ENCODE measurements around the gene TMED6. TPM values are rescaled to one million over a fixed set of nuclear protein-coding genes. Genes with fewer than 3 reads are reported as not detected.

TMED6 gene
- total RNA-seq, 1 experiment from 2014 or later: 0.51 TPM

- ChIA-PET POLR2A (interaction anchor here (0.6 to 9.1 kb wide), 3 partner anchors 10 to 44 kb away, joined by 4 to 75 read pairs (median 5); partner anchors contain the start of gene PDF), CTCF (interaction anchor here (0.6 kb wide), 1 partner anchor 444 kb away, joined by 3 read pairs; the partner anchor contains the start of gene WWP2)
- Mint-ChIP-seq H3K9me3 (ENCODE audit: unreplicated experiment) (no peaks in the 10 kb centered on the region), H3K27me3 (ENCODE audit: insufficient read depth, unreplicated experiment) (no peaks in the 10 kb centered on the region), H3K36me3 (ENCODE audit: insufficient read depth, unreplicated experiment) (peaks cover 72% of the 10 kb centered on the region), H3K27ac (ENCODE audit: low read depth, unreplicated experiment) (no peak overlapping the region), H3K4me3 (ENCODE audit: unreplicated experiment) (no peak overlapping the region), H3K4me1 (ENCODE audit: insufficient read depth, unreplicated experiment) (peaks cover 6% of the 10 kb centered on the region)
- intact Hi-C loops (cut with micrococcal nuclease): no loop called here
- BruUV-seq (replicated peaks): no TSS peak
- no peak for TF ChIP-seq CTCF (IDR thresholded peaks at IDR 0.05; ENCODE audit: unreplicated experiment)
- DNase-seq (ENCODE audit: unreplicated experiment): no peak
These were observed 33.2 kb downstream of the TMED6 start for GRCh38 chr16:69318177-69318910.

DNA sequence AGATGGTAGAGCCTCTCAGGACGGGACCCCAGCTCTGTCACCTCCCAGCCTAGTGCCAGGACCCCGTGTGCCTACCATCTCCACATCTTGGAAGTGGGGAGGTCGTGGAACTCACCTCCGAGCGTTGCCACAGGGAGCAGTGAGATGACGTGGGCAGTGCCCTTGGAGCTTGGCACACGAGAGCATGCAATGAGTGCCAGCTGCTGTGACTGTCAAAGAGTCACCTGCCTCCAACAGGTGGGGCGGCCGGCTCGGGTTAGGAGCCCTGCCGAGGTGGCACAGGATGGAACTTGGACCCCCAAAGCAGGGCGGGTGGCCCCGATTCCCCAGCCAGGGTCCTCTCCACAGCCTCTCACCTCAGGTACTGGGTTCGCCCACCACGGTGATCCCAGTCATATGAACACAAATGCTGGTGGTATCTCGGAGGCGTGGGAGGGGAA is 35.0 kb downstream of the TMED6 start:
- H3K4me3 Mint-ChIP-seq (ENCODE audit: unreplicated experiment): no peak overlapping the region
- peaks cover 16% of the 10 kb centered on the region for H3K4me1 Mint-ChIP-seq (ENCODE audit: insufficient read depth, unreplicated experiment)
- BruUV-seq (replicated peaks): no TSS peak
- POLR2A ChIA-PET: interaction anchor here (9.1 kb wide), 1 partner anchor 12 kb away, joined by 75 read pairs; the partner anchor contains the start of gene PDF
- no peak overlapping the region for H3K27ac Mint-ChIP-seq (ENCODE audit: low read depth, unreplicated experiment)
- DNase-seq (ENCODE audit: unreplicated experiment): no peak
- intact Hi-C loops (cut with micrococcal nuclease): no loop called here
- CTCF ChIA-PET: no interaction called here
- no peaks in the 10 kb centered on the region for H3K27me3 Mint-ChIP-seq (ENCODE audit: insufficient read depth, unreplicated experiment)
- no peak for TF ChIP-seq CTCF (IDR thresholded peaks at IDR 0.05; ENCODE audit: unreplicated experiment)
- peaks cover 60% of the 10 kb centered on the region for H3K36me3 Mint-ChIP-seq (ENCODE audit: insufficient read depth, unreplicated experiment)
- H3K9me3 Mint-ChIP-seq (ENCODE audit: unreplicated experiment): no peaks in the 10 kb centered on the region

DNA sequence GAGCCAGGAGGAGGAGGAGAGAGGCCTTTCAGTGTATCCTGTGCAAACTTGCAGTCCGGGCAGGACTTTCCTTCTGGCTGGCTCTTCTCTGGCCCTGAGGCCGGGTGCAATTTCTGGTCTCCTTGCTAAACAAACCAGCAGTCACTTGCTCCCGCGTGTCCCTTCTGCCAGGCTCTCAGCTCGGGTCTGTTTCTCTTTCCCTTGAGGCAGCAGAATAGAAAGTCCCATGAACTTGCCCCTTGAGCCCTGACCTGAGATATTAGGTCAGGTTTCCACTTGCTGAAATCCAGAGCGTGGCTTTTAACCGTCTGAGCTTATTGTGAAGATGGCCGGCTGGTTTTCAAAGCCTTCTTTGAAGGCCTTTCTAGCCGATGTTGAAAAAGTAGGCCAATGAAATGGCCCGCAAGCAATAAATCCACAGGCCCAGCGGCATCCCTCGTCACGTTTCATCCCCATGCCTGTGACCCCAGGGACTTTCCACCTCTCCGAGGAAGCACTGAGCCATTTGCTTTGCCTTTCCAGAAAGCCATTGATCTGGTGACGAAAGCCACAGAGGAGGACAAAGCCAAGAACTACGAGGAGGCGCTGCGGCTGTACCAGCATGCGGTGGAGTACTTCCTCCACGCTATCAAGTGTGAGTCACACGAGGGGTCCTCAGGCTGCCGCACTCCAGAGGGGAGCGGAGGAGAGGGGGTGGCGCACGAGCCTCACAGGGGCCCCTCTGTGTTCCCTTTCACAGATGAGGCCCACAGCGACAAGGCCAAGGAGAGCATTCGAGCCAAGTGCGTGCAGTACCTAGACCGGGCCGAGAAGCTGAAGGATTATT is 35.9 kb downstream of the TMED6 start:
- no peak overlapping the region for H3K4me3 Mint-ChIP-seq (ENCODE audit: unreplicated experiment)
- TF ChIP-seq CTCF (IDR thresholded peaks at IDR 0.05; ENCODE audit: unreplicated experiment): no peak
- no peak for DNase-seq (ENCODE audit: unreplicated experiment)

DNA sequence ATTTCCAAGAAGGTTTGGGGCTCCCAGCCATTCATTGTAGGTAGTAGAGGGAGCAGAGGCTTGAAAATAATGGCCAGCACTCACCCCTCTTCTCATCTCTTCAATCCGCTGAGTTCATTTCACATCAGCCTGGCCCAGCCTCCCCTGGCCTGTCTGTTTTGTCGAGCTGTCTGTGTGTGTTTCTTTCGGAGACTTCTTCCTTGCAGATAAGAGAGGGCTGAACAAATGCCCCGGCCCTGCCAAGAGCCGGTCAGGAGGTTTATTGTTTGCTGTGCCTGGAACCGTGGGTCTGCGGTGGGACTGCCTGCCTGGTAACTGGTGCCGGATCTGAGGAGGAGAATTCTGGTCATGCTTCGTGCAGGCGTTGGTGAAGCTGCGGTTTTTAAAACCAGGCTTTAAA is 37.1 kb downstream of the TMED6 start:
- Mint-ChIP-seq H3K36me3 (ENCODE audit: insufficient read depth, unreplicated experiment) (peaks cover 46% of the 10 kb centered on the region), H3K4me1 (ENCODE audit: insufficient read depth, unreplicated experiment) (peaks cover 16% of the 10 kb centered on the region), H3K27me3 (ENCODE audit: insufficient read depth, unreplicated experiment) (no peaks in the 10 kb centered on the region), H3K27ac (ENCODE audit: low read depth, unreplicated experiment) (no peak overlapping the region), H3K9me3 (ENCODE audit: unreplicated experiment) (no peaks in the 10 kb centered on the region), H3K4me3 (ENCODE audit: unreplicated experiment) (no peak overlapping the region)
- no peak for TF ChIP-seq CTCF (IDR thresholded peaks at IDR 0.05; ENCODE audit: unreplicated experiment)
- ChIA-PET CTCF (interaction anchor here (0.6 to 1.0 kb wide), 6 partner anchors 14 to 535 kb away, joined by 3 read pairs; no protein-coding TSS in a partner anchor), POLR2A (interaction anchor here (0.8 to 9.1 kb wide), 2 partner anchors 9 to 14 kb away, joined by 3 to 75 read pairs; partner anchors contain the start of gene PDF)
- no TSS peak for BruUV-seq (replicated peaks)
- intact Hi-C loops (cut with micrococcal nuclease): no loop called here
- DNase-seq (ENCODE audit: unreplicated experiment): no peak

More for the DNA sequence above, 35.9 kb downstream of the TMED6 start:
- POLR2A ChIA-PET: interaction anchor here (0.9 to 9.1 kb wide), 2 partner anchors 12 to 18 kb away, joined by 3 to 75 read pairs; partner anchors contain the start of gene PDF
- CTCF ChIA-PET: no interaction called here
- Mint-ChIP-seq H3K27ac (ENCODE audit: low read depth, unreplicated experiment) (no peak overlapping the region), H3K9me3 (ENCODE audit: unreplicated experiment) (no peaks in the 10 kb centered on the region), H3K27me3 (ENCODE audit: insufficient read depth, unreplicated experiment) (no peaks in the 10 kb centered on the region), H3K4me1 (ENCODE audit: insufficient read depth, unreplicated experiment) (peaks cover 16% of the 10 kb centered on the region), H3K36me3 (ENCODE audit: insufficient read depth, unreplicated experiment) (peaks cover 51% of the 10 kb centered on the region)
- intact Hi-C loops (cut with micrococcal nuclease): no loop called here
- BruUV-seq (replicated peaks): no TSS peak
